ENCODE results near the gene SH3PXD2A. TPM values are rescaled to one million over a fixed set of nuclear protein-coding genes. Genes with fewer than 3 reads are reported as not detected.
"Not testable (repeated sequence)": the region's sequence is repeated elsewhere in the genome, so short reads cannot be mapped to it uniquely, and the experiment has no call there.

Gene SH3PXD2A
- polyA plus RNA-seq, 3 donors: 26.6 to 29.4 (median 29.3) TPM

DNA sequence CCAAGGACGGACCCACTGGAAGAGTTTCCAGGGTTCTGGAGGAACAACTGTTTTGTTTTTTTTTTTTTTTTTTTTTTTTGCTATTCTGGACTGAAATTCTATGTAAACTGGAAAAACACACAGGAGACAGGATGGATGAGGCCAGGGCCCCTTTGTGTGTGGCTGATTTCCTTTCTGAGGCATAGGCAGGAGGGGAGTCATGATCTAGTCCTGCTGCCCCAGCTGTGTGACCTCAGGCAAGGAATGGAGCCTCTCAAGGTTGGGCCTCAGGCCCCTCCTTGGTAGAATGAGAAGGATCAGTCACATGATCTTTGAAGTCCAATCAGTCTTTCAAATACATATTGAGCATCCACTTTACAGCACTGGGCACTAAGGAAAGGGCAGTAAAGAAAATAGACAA, 87.6 kb downstream of the SH3PXD2A start:
- DNase-seq: no peak

DNA sequence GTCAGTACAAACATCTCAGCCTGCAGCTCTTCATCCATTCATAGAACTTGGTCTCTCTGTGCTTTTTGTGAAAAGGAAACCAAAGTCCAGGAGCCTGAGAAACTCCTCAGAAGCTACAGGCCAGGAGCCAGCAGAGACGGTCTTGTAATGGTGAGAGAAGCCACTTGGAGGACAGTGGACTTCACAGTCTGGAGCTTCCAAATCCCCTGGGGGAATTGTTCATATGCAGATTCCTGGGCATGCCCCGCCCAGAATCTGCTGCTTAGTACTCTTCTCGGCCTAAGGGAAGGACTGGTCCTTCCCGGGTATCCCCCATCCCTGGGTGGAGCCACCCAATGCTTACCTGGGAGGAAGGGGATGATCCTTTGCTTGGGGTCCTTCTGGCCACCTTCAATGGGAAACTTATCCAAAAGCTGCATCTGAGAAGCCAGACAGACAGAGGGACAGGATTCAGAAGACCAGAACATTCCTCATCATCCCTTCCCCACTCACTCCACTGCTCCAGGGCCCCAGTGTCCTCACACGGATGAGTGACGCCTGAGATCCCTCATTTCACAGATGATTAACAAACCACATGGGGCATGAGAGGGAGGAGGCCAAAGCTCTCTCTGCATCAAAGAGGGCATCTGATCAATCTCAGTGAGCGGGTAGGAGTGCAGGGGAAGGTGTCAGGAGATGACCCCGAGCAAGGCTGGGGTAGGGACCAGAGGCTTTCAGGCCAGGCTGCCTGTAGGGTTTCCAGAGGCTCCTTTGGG, 88.4 kb downstream of the SH3PXD2A start:
- peak; percentile 60 for DNase-seq

- DNase-seq: no peak
Observed at GRCh38 chr10:103765981-103766380, 89.4 kb downstream of the SH3PXD2A start.

DNA sequence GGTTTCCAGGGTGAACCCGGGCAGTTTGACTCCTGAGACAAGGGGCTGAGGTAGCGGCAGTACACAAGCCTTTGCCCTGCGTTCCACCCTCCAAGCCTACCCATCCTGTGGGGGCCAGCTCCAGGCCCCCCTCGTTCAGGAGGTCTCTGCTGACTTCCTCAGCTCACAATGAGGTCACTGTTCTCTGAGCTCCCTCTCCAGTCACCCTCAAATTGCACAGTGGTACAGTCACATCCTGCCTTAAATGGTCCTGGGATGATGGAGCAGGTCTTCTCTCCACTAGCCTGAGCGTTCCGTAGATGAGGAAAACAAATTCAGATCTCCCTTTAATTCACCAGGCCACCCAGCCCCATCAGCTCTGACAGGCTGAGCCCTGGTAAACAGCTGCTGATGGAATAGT, 90.2 kb downstream of the SH3PXD2A start:
- no peak for DNase-seq

DNA sequence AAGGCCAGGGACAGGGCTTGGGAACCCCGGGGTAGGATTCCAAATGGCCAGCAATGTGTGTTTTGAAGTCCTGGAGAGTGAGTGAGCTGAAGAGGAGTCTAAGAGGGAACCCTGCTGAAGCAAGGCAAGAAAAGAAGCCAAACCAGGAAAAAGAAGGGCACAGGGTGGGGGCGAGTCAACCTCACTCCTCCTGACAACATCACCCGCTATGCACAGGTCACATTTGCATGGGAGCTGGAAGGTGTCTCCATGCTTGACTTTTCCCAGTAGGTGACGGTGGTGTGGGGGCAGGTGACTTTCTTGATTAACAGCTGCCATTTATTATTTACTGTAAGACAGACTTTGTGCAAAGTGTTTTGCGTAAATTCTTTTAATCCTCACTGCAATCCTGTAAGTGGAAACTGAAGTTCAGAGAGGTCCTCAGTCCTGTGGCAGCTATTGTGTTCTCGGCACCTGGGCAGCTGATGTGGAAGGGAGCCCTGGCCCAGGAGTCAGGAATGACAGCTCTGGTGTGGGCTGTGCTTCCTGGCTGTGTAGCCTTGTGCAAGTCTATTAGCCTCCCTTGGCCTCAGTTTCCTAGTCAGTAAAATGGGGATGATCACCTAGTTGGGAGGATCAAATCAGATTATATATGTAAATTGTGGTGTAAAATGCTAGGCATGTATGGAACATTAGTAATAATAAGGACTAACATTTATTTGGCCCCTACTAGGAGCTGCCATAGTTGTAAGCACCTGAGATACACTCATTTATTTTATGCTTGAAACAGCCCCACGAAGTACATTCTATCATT, 90.9 kb downstream of the SH3PXD2A start:
- DNase-seq: no peak

GRCh38 chr10:103763374-103764202, 91.8 kb downstream of the SH3PXD2A start:
- DNase-seq: no peak

DNA sequence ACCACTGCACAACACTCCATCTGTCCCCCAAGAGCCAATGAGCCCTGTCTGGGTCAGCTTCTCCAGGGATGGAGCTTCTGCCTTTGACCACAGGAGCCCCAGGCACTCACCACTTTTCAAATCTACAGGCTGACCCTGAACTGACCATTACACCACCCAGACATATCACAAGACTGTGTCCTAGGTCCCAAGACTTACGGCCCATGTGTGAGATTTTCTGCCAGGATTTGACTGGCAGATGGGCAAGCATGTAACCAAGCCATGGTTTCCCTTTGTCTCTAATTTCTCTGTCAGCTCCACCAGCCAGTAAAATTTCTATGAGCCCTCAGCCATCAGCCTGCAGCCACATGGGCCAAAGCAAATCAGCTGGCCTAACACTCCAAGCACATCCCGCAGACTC, 92.5 kb downstream of the SH3PXD2A start:
- DNase-seq: no peak

DNA sequence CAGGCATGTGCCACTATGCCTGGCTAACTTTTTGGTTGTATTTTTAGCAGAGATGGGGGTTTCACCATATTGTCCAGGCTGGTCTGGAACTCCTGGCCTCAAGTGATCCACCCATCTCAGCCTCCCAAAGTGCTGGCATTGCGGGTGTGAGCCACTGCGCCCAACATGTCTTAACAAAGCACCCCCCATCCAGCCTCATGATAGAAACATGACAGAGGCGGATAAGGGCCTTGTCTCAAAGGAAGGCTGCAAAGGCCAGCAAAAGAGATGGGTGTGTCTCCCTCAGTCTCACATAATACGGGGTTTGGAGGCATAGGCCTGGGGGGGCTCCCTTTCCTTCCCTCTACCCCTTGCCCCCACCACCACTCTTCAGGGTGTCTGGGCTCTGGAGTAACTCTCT, 93.2 kb downstream of the SH3PXD2A start:
- no peak for DNase-seq

GRCh38 chr10:103761075-103761920, 94.1 kb downstream of the SH3PXD2A start:
- DNase-seq: no peak

DNA sequence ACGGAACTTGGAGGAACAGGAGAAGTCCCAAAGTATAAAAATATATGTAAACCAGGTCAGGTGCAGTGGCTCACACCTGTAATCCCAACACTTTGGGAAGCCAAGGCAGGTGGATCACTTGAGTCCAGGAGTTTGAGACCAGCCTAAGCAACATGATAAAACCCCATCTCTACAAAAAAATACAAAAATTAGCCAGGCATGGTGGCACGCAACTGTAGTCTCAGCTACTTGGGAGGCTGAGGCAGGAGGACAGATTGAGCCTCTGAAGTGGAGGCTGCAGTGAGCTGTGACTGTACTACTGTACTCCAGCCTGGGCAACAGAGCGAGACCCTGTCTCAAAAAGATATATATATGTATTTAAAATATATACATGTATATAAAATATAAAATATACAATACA, 95.1 kb downstream of the SH3PXD2A start:
- DNase-seq: not testable (repeated sequence)

DNA sequence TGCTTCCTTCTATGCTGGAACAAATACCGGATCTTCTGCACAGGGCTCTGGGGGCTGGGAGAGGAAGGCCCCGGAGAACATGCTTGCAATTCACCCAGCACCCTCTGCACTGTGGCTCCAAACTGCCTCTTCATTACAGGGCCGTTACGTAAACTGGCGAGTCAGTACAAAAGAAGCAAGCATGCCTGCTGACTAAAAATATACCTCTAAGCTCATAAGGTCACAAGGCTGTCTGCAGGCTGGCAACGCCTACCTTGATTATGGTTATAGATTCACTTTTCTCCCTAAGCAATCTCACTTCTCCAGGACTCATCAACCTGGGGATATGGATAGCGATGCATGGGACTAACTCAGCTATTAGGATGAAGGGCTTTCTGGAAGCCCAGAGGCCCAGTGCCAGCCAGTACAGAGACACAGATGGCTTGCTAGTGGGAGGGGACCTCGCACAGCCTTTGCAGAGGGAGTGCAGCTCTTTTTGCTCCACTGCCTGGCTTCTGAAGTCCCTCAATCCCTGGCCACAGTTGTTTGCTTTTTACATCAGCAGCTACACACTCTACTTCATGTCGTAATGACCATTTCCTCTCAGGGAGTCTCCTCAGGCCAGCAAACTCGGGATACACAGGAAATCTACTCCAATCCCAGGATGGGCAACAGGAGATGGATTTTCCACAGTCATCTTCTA, 96.1 kb downstream of the SH3PXD2A start:
- no peak for DNase-seq

DNA sequence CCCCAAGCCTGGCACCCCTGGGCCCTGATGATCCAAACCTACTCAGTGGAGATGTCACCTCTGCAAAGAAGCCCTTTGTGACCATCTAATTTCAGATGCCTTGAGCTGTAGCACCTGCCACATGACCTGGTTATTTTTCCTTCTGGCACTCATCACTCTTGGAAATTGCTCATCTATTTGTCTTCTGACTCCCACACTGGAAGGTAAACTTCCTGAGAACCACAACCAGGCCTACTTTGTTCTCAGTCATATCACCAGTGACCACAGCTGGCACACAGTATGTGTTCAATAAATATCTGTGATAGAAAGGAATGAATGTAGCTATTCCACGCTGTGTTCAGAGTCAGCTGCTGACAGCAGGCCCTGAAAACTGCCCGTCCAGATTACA, 97.1 kb downstream of the SH3PXD2A start:
- no peak for DNase-seq

DNA sequence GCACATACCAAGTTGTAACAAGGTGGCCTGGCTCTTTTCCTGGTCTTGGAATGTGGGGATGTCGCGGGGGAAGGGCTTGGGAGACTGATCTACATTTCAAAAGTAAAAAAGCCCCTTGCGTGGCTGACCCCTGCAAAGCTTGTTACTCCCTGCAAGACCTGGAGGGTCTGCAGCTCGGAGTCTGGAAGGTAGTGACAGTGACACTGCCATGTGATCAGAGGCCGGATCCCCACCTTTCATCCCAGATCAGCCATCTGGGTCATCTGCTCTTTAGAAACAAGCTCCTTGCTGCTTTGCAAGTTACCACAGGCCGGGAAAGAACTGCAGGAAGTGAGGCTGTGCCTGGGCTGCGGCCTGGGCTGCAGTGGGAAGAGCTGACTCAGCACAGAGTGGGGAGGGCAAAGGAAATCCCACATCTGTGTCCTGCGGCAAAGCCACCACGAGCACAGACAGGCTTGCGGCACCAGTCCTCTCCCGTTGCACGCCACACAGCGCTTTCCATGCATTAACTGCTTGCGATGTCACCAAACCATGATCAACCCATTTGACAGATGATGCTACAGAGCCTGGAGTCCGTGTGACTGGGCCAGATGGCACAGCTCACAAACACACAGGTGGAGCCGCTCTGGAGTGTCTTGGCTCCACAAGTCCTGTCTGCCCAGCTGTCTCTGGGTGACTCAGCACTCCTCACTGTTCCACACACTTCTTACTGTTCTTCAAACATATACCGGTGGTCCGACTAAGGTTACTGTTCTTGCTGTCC, 97.7 kb downstream of the SH3PXD2A start:
- no peak for DNase-seq

GRCh38 chr10:103756277-103756869, 99.0 kb downstream of the SH3PXD2A start:
- no peak for DNase-seq

DNA sequence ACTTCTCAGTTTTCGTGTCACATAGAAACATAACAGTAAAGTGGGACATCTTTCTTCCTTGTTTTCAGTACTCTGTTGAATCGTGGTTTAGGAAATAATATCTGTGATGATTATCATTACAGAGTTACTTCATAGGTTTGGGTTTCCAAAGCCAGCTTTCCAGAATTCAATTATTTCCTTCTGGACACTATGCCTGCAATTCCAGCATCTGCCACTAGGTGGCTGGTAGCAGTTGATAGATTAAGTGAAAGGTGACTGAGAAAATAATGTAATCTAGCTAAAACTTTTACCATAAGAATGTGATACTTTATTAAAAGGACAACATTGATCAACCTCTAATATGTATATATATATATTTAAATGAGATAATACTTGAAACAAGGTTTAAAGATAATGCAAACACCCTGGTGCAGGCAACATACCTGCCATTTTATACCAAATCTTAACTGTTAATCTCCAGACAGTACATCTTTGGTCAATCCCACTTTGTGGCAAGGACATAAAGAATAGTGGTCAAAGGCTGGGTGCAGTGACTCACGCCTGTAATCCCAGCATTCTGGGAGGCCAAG, 102.6 kb downstream of the SH3PXD2A start:
- DNase-seq: no peak

DNA sequence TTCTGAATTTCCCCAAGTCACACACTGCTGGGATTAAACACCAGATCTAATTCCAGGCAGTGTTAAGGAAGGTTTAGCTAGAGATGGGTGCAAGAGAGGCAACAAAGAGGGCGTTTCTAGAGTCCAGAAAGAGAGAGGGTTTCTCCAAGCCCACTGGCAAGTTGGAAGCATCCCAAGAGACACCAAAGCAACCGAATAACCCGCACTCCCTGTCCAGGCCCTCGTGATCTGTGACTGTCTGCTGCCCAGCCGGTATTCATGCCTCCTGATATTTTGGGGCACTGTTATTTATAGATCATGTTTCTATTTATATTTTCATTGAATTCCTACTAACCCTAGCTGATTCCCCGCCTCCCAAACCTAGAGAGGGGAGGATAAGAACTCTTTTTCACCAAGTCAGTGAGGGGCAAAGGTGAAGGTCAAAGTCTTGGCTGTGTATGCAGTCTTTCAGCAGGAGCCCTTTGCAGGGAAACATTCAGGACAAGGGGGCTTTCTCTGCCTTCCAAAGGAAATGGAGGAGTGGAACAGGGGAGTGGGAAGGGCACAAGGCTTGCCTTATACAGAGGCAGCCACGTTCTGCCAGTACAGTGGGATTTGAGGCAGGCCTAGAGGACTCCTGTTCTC, 103.6 kb downstream of the SH3PXD2A start:
- no peak for DNase-seq

DNA sequence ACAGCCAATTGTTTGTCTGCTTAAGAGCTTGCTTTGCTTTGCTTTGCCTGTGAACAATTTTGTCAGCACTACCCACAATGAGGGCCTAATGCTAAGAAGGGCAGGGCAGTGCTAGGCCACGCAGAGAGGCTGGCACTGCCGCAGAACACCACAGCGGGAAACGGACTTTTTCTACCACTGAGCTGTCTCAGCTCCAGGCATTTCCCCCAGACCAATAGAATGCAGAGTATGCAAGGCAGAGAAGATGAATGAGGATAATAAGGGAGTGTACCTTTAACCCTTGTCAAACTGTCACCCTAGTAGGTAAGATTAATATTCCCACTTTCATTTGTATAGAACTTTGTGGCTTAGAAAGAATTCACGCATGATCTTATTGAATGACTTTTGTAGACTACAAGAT, 104.5 kb downstream of the SH3PXD2A start:
- no peak for DNase-seq

GRCh38 chr10:103749779-103750178, 105.6 kb downstream of the SH3PXD2A start:
- DNase-seq: no peak

GRCh38 chr10:103748020-103748419, 107.4 kb downstream of the SH3PXD2A start:
- no peak for DNase-seq
